Activated naive CD8-positive, alpha-beta T cell treated with anti-CD3 and anti-CD28 coated beads, Interleukin-2, amount 50 U/mL, for 16 hours (primary cell): ENCODE data around the gene DIAPH3.

Experiments used
- DNase-seq: peaks from one replicate; pipeline ENCODE4 v3.0.0-alpha.2; 2020; ENCODE audit warnings: low read depth, low spot score

Gene DIAPH3

DNA sequence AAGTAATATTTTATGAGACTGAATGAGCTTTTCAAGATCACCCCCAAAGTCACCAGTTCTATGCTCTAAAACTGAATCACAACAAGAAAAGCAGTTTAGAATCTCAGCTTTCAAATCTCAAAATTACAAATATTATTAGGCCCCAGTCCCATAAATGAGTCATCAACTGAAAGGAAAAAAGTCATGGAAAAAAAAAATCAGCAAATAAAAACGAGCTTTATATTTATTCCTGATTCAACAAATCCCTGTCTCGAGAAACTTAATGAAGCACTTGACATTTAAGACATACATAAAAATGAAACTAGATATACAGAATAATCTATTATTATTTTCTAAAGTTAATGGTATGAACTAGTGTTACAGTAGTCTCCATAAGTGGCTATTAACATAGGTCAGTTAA is 203.0 kb downstream of the DIAPH3 start:
- DNase-seq: no peak

DNA sequence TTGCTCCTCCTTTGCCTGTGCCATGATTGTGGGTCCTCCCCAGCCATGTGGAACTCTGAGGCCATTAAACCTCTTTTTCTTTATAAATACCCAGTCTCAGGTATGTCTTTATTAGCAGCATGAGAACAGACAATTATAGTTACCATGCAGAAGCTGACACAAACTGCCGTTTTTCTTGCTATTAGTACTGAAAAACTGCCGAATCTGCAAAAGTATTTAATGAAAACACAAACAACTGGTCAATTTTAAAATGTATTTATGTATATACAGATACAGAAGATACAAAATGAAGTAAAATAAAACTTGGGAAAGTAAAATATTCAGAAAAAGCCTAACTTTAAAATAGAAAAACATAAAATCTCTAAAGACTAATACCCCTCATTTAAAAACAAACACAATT is 206.3 kb downstream of the DIAPH3 start:
- DNase-seq: no peak

DNA sequence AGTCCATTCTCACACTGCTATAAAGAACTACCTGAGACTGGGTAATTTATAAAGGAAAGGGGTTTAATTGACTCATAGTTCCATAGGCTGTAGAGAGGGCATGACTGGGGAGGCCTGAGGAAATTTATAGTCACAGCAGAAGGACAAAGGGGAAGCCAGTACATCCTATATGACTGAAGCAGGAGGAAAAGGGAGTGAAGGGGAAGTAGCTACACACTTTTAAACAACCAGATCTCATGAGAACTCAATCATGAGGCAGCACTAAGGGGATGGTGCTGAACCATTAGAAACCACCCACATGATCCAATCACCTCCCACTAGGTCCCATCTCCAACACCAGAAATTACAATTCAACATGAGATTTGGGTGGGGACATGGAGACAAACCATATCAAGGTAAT is 209.1 kb downstream of the DIAPH3 start:
- no peak for DNase-seq

DNA sequence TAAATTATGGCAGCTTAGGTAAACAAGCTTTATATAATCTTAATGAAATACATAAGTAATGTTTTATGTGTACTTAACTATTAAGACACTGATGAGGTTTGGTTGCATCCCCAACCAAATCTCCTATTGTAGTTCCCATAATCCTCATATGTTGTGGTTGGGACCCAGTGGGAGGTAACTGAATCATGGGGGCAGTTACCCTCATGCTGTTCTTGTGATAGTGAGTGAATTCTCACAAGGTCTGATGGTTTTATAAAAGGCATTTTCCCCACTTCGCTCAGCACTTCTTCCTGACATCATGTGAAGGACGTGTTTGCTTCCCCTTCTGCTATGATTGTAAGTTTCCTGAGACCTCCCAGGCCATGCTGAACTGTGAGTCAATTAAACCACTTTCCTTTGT is 212.7 kb downstream of the DIAPH3 start:
- no peak for DNase-seq

DNA sequence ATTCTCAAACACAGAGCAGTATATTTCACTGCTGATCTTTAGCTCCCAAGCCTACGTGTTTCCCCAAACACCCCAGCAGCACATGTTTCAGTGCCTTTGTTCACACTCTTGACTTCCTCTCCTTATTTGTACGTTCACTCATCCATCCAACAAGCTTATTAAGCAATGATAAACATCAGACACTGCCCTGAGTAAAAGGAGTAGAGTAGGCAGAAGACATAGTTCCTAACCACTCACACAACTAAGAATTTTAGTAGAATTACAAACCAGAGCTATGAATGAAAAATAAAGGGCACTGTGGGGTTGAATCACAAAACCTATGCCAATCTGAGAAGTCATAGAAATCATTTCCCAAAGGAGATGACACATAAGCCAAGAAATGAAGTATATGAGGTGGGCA is 213.5 kb downstream of the DIAPH3 start:
- DNase-seq: no peak

DNA sequence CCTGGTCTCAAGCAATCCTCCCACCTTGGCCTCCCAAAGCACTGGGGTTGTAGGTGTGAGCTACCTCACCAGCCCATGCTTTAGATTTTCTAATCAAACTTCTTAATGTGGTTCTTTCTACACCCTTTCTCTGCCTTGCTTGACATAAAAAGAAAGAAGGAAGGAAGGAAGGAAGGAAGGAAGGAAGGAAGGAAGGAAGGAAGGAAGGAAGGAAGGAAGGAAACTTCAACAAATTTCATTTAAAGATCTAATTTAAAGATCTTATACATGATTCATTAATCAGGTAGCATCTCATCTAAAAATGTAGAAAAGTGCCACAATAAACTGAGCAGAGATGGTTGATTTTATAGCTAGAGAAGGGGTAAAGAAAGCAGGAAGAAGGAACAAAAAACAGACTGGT is 215.0 kb downstream of the DIAPH3 start:
- no peak for DNase-seq

DNA sequence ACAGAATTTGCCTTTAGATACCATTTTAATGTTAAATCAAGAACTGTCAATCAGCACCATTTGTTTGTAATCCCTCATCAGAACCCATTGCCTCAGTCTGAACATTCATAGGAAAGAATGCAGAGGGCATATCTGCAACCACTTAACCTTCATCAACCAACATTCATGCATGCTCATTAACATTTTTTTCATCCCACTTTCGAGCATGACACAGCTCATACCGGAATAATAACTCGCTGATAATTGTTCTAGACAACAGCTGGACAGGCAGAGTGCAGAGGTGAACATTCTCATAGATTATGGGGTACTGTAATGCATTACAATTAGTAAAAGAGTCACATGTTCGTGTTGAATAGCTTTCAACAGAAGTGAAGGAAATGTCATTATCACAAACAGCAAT is 216.8 kb downstream of the DIAPH3 start:
- DNase-seq: no peak

DNA sequence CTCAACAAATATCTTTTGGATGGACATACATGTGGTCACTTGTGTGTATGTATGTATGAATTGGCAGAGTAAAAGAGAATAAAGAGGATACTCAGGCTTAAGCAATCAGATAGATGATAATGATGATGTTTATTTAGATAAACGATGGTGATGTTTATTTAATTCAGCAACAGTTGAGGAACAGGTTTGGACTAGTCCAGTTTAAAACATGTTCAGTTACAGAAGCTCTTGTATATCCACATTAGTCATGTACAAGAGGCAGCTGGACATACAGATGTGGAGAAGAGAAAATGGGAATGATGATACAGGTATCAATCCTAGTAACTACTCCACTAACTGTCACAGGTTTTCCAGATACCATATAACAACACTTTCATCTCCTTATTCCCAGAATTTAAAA is 232.1 kb downstream of the DIAPH3 start:
- DNase-seq: no peak

DNA sequence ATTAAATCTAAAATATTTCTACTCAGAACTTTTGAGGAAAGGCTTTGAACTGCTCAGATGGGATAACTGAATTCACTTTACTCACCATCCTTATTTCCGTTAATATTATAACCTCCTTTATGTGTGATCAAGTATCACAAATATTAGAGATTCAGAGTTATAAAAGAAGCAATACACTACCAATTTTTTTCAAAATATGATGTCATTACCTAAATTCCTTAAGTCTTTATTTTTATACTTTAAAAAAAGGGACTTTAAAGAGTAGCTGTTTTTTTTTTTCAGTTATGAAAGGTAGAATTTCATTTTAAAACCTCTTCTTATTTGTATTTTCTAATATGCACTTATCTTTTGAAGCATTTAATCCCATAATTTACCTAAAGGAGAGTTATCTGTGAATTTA is 239.5 kb downstream of the DIAPH3 start:
- DNase-seq: no peak

DNA sequence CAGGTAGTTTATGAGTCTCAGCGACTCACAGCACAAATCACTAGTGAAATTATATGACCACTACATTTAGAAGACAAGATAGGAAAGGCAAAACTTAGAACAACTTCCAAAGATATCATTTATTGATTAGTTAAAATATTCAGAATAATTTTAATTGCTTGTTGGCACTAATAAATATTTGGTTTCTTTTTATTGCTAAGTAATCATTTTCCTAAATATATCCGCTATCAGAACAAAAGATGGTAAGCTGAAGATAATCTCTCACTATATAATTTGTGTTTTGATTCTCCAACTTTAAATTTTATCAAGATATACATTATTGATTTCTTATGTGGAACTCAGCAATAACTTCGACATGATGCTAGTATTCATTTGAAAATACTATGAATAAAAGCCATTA is 248.5 kb downstream of the DIAPH3 start:
- DNase-seq: no peak

DNA sequence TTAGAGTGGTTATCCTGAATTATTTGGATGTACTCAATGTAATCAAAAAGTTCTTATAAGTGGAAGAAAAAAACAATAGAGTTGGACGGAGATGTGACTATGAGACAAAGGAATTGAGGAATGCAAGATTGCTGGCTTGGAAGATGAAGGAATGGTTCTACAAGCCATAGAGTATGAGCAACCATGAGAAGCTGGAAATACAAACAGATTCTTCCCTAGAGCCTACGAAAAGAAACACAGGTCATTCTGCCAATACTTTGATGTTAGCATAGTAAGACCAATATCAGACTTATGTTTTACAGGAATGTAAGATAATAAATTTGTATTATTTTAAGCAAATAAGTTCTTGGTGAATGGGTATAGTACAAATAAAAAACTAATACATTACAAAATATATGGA is 249.2 kb downstream of the DIAPH3 start:
- DNase-seq: no peak

DNA sequence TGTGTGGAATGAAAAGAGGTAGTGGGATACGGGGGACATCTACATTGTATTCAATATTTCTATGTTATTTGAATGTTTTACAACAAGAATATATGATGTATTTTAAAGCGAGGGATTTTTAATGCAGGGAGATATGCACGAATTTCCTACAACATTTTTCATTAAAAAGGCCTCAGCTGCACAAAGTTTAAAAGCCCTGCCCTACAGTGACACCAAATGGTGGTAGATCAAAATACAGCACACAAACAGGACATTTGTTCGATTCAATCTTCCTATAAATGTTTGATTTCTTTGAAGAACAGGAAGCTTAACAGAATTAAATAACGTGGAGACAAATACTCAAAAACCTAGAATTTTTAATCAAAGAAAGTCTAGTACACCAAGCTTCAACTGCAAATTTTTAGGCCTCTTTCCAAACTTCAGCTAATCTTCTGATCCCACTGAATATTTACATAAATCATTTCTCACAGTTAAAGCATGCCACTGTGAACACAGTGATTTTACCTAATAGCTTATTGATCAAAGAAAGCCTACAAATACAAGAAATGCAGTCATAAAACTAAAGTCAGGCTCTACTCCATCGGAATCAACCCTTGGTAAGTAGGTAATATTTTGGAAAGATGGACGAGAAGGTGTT is 257.2 kb downstream of the DIAPH3 start:
- DNase-seq: no peak

DNA sequence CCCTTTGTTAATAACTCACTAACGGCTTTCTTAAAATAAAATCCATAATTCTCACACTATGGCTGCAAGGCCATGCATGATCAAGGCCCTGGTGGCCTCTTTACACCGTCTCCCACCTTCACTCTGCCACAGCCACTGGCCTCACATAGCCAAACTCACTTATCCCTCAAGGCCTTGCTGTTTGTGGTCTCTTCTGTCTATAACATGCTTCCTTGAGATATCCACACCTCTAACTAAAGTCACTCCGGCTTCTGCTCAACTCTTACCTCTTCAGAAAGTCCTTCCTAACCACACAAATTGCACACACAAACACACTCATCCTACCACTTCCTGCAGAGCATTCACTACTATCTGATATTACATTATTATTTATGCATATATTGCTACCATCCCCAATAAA is 262.5 kb downstream of the DIAPH3 start:
- no peak for DNase-seq

DNA sequence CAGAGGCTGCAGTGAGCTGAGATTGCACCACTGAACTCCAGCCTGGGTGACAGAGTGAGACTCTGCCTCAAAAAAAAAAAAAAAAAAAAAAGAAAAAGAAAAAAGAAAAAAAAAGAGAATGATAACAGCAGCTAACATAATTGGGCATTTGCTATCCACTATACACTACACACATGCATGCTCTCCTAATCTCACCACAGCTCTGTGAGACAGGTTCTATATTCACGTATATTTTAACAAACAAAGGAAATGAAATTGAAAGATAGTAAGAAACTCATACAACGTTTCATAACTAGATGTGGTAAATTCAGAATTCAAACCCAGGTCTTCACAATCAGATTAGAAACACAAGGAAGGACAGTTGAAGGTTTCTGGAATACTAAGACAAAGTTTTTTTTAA is 265.7 kb downstream of the DIAPH3 start:
- no peak for DNase-seq

DNA sequence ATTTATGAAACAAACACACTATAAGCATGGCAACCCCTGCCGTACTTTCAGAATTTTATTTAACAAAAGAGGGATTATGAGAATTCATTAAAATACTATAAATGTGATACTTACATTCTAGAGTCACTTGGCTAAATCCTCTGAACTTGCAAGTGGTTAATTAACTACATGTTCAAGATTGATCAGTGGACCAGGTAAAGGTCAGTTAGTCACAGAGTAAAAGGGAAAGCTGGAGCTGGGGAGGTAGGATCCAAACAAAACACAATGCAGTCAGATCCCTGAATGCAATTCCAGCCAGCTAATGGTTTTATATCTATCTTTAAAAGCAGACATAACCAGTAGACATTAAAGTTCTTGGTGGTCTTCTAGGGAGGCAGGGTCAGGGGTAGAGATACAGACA is 270.5 kb downstream of the DIAPH3 start:
- DNase-seq: no peak

DNA sequence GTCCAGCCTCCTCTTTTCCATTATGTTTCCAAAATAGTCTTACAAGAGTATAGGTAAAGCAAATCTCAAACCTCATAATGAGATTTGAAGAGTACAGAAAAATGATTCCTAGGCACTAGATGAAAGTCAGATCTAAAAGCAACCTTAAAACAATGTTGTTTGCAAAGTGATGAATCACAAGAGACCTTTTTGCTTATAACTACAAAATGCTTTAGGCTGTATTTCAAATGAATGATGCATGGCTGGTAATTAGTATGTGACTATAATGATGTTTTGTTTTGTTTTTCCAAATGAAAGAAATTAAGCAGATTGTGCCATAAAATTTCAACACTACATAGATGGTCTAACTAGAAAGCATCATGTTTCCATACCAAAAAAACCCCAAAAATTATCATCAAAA is 272.7 kb downstream of the DIAPH3 start:
- DNase-seq: no peak

DNA sequence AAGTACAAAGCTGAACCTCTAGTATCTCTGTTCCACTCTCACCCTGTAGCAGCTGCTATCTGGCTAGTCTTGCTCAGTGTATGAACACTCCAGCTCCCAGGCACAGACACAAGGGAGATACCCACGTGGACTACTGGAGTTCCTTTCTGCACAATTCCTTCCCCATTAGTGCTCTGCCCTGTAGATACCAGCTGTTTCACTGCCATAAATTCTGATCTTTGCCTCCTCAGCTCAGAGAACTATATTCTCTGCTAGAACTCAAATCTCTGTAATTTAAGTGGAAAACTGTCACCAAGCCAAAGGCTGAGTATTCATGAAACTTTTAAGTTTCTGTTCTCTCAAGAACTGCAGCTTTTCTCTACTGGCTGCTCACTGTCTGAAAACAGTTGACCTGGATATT is 273.7 kb downstream of the DIAPH3 start:
- DNase-seq: no peak

DNA sequence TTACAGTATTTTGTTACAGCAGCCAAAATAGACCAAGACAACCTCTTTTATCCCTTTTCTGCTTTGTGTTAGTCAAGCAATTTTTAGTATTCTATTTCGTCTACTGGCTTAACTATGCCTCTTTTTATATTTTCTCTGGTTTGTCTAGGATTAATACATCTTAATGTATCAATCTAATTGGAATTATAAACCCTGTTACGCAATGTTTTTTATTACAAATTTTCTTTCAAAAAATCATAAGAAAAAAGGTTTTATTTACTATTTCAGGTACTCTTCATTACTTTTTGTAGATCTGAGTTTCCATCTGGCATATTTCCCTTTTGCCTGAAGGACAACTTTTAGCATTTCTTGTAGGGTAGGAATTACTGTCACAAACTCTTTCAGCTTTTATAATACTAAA is 275.3 kb downstream of the DIAPH3 start:
- no peak for DNase-seq

DNA sequence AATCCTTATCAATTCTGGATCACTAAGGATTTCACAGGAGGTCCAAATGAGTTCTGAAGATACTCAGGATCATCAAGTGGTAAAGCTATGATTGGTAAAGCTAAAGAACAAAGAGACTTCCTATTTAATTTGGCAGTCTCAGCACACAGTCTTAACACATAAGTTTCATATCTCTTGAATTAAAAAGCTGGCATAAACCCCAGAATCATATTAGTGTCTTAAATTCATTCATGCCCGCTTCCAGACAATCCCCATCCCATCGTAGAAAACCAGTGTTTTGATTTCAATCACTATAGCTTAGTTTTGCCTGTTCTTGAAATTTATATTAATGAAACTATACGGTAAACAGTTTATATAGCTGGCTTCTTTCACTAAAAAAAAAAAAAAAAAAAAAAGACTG is 278.7 kb downstream of the DIAPH3 start:
- no peak for DNase-seq

DNA sequence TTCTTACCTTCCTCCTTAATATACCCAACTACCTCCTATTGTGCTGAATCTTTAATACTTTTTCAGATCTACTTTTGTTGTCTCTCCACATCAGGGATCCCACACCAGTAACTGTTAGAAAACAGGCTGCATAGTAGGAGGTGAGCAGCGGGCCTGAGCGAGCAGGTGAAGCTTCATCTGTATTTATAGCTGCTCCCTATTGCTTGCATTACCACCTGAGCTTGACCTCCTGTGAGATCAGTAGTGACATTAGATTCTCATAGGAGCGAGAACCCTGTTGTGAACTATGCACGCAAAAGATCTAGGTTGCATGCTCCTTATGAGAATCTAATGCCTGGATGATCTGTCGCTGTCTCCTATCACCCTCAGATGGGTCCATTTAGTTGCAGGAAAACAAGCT is 279.8 kb downstream of the DIAPH3 start:
- DNase-seq: no peak

DNA sequence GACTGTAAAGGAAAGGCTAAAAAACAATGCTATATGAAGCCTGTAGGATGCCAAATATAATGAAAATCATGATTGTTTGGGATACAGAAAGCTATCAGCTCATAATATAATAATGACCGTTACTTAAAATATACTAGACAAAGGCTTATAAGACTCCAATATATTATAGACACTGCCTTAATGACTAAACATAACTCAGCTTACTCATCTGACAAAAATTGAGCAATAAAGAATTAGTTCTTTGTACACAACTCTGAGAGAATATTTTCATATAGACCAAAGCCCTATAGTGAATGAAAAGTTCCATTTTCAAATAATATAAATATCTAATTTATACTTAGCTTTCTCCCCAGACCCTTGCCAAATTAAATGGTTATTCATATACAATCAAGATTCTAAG is 283.3 kb downstream of the DIAPH3 start:
- DNase-seq: no peak

DNA sequence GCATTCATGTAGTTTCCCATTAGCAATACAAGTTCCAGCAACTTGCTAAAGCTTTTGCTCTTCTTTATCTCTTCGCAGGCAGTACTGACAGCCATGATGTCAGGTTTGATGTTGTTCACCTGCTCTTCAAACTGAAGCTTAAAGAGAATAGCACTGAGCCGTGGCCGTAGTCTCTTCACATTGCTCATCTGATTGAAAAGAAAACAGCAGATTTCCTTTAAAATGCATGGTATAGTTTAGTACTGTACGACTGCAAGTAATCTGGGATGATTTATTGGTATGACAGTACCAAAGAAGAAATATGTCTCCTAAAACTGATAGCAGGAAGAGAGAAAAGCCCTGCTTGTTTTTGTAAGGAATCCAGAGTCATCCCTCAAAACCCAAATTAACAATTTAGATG is 284.4 kb downstream of the DIAPH3 start:
- DNase-seq: no peak

DNA sequence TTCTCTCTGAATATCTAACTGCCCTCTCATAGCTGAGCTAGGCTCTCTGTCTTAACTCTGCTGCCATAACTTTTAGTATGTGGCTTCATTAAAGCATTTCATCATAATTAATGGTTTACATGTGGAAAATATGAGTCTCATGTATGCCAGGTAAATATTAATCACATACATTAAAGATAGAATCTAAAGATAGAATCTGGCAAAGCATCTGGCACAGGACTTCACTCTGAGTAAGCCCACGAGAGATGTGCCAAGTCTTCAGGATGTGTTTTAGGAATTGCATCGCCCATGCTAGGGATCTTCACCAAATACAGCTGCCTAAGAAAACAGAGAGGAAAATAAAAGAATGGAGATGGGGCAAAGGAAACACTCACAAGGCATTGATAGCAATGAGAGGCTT is 285.8 kb downstream of the DIAPH3 start:
- no peak for DNase-seq

DNA sequence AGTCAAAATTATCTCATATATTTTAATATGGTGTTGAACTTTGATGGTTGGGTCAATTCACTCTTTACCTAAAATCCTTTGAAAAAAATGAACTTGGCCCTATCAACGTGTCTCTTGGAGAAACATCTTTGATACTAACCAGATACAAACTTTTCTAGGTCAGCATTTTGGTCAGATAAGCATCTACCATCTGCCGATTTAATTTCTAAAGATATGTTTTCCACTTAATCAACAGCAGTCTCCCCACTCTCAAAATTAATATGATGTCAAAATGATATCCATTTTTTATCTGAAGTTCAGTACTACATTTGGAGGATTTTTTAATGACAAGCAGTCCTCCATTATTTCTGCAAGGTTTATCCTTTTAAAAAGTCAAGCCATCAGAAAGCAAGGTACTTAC is 288.8 kb downstream of the DIAPH3 start:
- no peak for DNase-seq

DNA sequence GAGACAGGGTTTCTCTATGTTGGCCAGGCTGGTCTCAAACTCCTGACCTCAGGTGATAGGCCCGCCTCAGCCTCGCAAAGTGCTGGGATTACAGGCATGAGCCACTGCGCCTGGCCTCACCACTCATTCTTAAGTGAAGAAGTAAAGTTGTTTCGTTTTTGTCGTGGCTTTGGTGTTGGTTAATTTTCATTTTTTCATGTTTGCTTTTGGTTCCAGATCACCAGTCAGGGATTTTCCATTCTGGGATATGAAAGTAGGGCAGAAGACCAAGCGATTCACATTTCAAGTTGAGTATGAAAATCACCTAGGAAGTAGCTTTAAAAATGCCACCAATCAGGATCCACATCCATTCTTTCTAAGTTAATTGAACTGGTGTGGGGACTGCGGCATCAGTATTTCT is 289.9 kb downstream of the DIAPH3 start:
- no peak for DNase-seq
